Stimulated activated CD8-positive, alpha-beta memory T cell treated with anti-CD3 and anti-CD28 coated beads, Interleukin-15, amount 100 ng/mL, for 48 hours (primary cell): Measurements from ENCODE around the gene LRRK1.

ENCODE experiments used
- DNase-seq, 2 donors: peaks; one replicate each; pipeline ENCODE4 v3.0.0-alpha.2; 2020; ENCODE audit warnings: low read depth in 2 of 2

LRRK1 gene

GRCh38 chr15:101022876-101023275 is 103.7 kb downstream of the LRRK1 start:
- DNase-seq = no peak

DNA sequence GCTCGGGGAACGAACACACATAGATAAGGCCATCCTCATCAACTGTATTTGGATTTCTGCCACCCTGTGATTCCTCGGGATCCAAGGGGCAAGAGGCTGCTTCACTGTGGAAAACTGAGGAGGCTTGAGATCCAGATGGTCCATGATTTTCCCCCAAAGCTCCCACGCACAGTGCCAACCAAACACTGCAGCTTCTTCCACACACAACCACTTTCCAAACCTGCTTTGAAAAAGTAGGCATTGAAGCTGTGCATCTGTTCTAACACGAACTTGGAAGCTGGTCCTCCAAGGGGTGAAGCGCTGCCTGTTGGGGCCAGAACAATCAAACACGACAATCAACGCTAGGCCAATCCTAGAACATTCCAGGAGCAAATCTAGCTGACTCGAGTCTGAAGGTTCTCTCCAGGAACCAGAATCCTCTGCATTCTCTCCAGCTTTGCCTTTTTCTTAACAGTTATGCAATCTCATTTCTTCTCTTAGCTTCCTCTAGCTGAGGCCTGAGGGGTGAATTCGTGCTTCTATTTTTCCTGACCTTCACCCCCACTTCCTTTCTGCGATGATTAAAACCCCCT is 104.4 kb downstream of the LRRK1 start:
- DNase-seq = no peak

GRCh38 chr15:101024073-101024695 is 105.0 kb downstream of the LRRK1 start:
- no peak for DNase-seq

DNA sequence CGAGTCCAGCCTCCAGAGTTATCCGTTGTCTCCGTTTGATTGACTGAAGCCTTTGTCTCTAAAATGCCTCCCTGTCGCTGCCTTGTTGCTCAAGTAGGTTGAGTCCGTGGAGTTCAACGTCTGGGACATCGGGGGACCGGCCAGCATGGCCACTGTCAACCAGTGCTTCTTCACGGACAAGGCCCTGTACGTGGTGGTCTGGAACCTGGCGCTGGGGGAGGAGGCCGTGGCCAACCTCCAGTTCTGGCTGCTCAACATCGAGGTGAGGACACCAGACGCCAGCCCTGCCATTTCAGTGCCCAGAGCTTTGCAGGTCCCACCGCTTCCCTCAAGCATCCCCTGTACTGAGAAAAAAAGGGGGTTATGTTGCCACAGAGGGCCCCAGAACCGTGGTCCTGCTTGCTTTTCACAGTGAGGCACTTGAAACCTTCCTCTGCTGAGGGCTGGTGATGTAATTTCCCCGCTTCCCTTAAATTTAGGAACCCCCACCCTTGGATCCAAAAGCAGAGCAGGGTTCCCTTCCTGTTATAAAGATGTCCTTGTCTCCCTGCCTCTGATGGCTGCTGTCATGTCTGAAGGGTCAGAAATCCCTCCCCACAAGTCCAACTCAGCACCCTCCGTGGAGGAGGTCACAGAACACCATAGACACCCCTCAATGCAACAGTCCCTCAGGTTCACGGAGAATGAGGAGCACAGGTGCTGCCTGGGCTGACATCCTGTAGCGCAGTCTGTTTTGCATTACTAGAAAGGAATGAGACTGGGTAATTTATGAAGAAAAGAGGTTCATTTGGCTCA is 105.7 kb downstream of the LRRK1 start:
- no peak for DNase-seq

- DNase-seq = no peak
Measured at GRCh38 chr15:101025501-101025885, 106.3 kb downstream of the LRRK1 start.

- DNase-seq = no peak
Measured at GRCh38 chr15:101025896-101026631, 106.9 kb downstream of the LRRK1 start.

GRCh38 chr15:101026656-101027272 is 107.6 kb downstream of the LRRK1 start:
- DNase-seq = no peak

DNA sequence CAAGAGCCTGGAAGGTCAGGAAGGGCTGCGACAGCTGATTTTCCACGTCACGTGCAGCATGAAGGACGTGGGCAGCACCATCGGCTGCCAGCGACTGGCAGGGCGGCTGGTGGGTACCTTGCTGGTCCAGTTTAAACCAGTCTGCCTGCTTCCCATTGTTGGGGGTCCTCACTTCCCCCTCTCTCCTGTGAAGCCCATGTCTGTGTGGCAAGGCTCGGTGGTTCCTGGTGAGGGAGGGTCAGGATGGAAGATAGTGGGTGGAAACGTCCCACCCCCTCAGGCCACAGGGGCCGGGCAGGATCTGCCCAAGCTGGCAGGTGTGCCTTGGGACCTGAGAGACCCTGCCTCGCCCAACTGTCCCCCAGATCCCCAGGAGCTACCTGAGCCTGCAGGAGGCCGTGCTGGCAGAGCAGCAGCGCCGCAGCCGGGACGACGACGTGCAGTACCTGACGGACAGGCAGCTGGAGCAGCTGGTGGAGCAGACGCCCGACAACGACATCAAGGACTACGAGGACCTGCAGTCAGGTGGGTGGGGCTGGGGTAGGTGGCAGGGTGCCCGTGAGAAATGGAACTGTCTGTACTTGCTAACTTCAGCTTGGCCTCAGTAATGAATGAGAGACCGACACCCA is 108.2 kb downstream of the LRRK1 start:
- DNase-seq = no peak

GRCh38 chr15:101027920-101028319 is 108.8 kb downstream of the LRRK1 start:
- no peak for DNase-seq

GRCh38 chr15:101028321-101028720 is 109.2 kb downstream of the LRRK1 start:
- no peak for DNase-seq

GRCh38 chr15:101028772-101029438 is 109.7 kb downstream of the LRRK1 start:
- DNase-seq = no peak

DNA sequence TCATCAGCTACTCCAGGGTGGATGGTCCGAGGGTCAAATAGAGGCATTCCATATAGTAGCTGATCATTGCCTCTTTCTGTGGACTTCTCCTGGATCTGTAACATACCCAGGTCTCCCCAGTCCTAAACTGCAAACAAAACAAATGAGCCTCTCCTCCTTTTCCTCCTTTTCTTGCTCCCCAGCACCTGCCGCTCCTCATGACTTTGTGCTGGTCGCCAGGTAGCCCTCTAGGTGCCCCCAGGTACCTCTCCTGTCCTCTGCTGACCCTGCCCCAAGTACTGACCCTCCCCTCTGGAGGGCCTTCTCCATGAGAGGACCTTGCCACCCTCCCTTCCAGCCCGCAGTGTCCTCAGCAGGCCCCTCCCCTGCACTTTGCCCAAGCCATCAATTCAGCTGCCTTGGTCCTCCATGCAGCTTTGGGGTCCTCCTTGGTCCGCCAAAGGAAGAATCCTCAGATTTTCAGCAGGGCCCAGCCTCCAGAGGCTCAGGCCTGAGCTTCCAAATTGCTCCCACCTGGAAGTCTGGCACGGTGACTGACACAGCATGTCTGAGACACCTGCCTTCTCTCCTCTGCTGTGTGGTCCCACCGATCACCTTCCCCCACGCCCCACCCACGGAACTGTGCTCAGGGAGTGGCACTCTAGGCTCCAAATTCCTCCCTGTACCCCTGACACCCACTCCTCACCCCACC is 111.0 kb downstream of the LRRK1 start:
- DNase-seq = no peak

DNA sequence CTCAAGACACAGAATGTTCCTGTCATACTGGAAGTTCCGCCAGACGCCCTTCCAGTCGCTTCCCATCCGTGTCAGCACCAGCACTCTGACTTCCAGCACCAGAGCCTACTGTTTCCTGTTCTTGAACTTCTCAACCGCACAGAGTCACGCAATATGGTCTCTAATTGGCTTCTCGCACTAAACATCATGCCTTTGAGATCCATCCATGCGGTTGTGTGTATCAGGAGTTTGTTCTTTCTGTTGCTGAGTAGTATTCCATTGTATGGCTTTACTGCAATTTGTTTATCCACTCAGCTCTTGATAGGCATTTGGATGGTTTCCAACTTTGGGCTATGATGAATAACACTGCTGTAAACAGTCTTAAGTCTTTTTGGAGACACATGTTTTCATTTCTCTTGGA is 112.1 kb downstream of the LRRK1 start:
- DNase-seq = no peak

DNA sequence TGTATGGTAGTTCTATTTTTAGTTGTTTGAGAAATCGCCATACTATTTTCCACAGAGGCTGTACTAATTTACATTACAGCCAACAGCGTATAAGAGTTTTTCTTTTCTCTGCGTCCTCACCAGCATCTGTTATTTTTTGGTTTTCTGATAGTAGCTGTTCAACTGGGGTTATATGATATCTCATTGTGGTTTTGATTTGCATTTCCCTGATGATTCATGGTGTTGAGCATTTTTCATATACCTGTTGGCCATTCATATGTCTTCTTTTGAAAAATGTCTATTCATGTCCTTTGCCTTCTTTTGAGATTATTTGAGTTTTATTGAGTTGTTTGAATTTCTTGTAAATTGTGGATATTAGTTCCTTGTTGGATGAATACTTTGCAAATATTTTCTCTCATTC is 114.6 kb downstream of the LRRK1 start:
- no peak for DNase-seq

DNA sequence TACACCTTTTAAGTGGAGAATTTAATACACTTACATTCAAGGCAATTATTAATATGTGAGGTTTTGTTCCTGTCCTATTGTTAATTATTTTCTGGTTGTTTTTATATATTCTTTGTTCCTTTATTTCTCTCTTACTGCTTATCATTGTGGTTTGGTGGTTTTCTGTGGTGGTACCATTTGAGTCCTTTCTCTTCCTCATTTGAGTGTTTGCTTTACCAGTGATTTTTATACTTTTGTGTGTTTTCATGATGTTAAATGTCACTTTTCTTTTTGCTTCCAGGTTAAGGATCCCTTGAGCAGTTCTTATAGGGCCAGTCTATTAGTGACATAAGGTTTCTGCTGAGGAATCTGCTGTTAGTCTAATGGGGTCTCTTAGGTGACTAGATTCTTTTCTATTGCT is 116.5 kb downstream of the LRRK1 start:
- no peak for DNase-seq

DNA sequence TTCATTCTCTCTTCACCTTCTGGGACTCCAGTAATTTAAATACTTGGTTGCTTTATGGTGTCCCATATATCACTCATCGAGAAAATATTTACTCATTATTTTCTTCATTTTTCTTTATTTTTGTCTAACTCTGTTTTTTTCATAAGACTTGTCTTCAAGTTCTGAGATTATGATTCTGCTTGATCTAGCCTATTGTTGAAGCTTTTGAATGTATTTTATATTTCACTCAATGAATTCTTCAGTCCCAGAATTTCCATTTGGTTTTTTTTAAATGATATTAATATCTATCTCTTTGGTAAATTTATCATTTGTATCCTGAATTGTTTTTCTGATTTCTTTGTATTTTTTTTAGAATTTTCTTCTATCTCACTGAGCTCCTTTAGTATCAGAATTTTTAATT is 117.0 kb downstream of the LRRK1 start:
- no peak for DNase-seq

DNA sequence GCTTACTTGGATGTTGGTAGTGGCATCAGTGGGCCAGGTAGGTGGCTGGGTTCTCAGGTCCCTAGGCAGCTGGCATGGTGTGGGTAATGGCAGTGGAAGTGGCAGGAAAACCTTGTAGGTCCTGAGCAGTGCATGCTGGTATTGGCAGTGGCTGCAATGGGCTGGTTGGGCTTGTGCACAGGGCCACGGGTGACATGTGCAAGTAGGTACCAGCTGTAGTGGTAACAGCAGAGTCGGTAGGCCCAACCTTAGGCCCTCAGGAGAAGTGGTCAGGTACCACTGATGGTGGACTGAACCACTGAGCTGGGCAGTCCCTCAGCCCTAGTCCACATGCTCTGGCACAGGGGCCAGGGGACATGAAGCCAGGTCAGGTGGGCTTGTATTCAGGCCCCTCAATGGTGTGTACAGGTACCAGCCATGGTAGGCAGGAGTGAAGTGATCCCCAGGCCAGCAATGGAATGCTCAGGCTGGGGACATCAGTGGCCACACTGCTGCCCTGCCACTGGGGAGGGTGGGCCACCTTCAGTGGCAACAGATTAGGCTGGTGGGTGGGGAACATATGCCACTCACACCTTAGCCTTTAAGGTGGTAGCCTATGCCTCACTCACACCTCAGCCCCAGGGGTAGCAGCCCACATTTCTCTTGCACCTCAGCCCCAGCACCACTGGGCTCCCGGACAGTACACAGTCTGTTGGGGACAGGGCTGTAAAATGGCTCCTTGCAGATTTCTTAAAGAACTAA is 118.1 kb downstream of the LRRK1 start:
- DNase-seq = no peak

DNA sequence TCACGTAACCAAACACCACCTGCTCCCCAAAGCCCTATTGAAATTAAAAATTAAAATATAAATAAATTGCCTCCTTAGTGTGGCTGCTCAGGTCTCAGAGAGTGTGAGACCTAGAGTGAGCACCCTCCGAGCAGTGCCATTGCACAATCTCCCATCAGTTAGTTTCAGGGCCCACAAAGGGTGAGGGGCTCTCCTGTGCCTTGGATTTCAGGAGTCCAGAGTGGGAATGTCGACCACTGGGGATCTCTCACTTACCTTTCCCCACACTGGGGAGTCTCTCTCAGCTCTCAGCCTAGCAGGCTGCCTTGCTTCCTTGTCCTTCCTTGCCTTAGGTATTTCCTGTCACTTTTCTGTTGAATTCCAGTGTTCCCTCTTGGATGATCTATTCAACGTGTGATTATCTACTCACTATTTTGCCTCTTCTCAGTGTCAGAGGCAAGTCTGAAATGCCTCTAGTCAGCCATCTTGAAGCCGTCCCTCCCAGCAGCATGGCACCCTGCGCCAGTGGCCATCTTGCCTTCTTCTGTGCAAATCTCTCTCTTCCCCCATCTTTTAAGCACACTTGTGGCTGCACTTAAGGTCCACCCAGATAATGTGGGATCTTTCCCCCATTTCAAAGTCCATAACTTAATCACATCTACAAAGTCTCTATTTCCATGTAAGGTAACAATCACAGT is 119.3 kb downstream of the LRRK1 start:
- no peak for DNase-seq

GRCh38 chr15:101039461-101039860 is 120.3 kb downstream of the LRRK1 start:
- DNase-seq = no peak
